ENCODE data around the gene DOCK2.
"Not testable (repeated sequence)": the region's sequence is repeated elsewhere in the genome, so short reads cannot be mapped to it uniquely, and the experiment has no call there.

DOCK2 gene

DNA sequence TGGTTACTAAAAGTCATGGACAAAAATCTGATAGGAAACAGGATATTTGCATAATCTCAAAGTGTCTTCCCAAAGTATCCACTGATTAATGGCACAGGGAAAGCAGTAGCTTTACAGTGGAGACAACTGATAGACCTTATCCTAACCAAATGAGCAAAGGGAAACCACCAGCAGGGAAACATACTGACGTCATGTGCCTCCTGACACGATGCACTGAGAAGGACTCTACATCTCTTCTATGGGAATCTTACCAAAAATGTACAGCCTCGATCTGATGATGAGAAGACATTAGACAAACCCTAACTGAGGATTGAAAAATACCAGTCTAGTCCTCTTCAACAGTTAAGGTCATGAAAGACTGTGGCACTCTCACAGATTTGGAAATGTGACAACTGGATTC is 177.0 kb downstream of the DOCK2 start:
- DNase-seq (ENCODE audit: low read depth, low spot score) = no peak

DNA sequence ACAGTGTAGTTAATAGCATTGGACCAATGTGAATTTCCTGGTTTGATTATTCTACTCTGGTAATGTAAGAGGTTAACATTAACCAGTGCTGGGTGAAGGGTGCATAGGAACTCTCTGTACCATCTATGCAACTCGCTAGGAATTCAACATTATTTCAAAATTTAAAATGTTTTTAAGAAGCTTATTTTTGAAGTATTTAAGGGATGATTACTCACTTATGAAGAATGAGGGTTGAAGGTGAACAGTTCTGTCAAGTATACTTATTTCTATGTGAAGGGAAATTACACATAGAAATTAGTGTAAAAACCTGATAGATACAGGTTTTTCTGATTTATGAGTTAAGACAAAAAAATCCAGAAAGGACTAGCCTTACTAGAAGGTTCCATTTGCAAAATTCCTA is 177.4 kb downstream of the DOCK2 start:
- no peak for DNase-seq (ENCODE audit: low read depth, low spot score)

DNA sequence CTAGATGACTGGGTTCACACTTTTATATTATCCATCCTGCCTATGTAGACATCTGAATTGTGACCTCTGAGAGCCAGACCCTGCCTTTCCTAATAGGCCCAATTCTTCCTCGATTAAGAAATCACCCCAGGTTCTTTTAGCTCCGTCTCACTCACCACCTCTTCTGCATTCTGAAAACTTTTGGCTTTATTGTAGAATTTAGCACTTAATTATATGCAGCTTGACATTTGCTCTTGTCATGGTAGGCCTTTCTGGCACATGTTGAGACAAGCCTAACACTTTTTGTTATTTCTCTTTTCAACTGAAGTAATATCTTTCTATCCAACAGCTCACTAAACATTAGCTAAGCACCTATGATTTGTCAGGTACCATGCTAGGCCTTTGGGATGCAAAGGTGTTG is 180.0 kb downstream of the DOCK2 start:
- no peak for DNase-seq (ENCODE audit: low read depth, low spot score)

DNA sequence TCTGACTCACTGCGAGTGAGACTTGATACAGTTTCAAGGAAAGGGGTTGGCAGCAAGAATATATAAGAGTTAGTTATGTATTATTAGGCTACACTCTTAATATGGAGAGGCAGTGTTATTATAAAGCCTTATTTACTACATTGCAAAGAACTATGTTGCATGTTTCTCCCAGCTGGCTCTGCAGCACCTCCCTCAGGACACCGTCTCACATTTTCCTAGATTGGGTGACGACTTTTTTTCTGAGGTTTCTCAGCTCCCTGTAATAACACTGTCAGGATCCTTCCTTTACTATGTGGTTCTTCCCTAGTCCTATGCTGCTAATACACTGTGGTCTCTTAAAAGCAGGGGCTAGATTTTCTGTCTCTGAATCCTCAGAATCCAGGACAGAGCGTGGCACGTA is 189.5 kb downstream of the DOCK2 start:
- DNase-seq (ENCODE audit: low read depth, low spot score) = no peak

DNA sequence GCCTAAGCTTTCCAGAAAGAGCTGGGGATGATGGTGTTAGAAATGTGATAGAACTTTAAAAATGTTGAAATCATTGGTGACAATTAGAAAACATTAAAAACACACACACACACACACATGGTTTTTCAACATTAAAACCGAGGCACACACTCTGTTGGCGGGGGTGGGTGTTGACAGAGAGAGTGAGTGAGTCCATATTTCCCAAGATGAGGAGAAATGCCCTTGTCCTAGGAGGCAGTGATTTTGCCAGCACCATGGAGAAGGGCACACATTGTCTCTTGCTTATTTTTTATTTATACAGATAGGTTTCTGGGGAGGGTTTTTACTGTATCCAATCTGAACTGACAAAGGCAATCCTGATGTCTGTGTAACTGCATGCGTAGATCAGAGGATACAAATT is 190.7 kb downstream of the DOCK2 start:
- DNase-seq (ENCODE audit: low read depth, low spot score) = no peak

DNA sequence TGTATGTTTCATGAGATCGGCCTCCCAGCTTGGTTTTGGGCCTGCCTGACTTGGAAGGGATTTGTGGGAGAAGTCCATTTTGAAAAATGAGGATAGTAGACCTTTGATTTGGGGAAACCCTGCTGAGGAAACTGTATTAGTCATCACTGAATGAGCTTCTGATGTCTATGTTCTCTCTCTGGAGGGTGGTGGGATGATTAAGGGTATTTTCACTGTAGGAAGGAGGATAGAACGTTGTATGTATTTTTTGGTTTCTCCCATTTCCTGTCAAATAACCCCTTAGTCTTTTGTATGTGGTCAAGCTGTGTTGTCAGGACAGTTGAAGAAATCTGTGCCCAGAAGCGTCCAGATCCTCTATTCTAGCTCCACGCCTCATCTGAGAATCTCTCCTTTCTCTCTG is 191.3 kb downstream of the DOCK2 start:
- no peak for DNase-seq (ENCODE audit: low read depth, low spot score)

DNA sequence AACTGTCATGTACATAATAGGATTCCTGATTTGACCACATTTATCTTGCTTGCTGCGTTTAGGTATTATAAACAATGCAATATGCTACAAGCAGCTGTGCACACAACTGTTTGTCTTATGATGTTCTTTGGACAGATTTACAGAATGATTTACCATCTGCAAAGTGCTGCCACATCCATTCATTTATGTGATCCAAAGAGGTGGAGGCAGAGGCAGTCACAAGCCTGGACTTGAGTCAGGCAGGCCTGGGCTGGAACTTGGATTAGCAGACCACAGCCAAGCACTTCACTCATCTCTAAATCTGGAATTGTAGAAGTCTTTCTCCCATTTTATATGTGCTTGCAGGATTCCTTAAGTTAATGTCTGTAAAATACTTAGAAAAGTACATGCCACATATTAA is 194.3 kb downstream of the DOCK2 start:
- DNase-seq (ENCODE audit: low read depth, low spot score) = no peak

DNA sequence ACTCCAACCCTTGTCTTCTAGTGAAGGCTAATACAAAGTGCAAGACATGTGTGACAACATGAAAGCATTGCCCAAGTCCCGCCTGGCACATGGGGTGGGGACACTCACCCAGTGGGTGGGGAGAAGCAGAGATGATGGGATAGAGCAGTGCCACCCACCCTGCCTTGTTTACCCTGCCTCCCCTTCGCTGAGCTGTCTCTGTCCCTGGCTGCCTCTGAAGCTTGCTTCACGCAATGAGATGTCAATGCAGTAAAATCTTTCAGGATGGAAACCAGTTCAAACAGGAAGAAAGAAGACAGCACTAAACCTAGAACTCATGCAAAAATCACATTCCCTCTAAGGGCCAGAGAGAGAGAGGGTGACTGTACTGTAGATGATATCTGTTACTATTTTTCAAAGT is 195.2 kb downstream of the DOCK2 start:
- no peak for DNase-seq (ENCODE audit: low read depth, low spot score)

DNA sequence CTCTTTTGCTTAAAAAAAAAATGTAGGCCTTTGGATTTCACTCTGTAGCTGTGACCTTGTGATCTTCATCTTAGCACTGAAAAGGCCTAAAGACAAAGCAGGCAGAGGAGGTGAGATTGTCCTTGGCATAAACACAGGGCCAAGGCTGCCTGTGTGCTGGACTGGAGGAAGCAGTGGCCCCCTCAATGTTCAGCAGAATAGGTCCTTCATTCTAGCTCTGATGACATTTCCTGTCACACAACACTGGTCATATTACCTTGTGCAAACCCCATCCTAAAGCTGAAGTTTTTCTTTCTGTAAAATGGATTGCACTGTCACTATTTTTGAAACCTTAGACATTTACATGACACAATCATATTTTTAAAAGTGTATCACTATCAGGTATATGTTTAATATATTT is 195.8 kb downstream of the DOCK2 start:
- DNase-seq (ENCODE audit: low read depth, low spot score) = no peak

DNA sequence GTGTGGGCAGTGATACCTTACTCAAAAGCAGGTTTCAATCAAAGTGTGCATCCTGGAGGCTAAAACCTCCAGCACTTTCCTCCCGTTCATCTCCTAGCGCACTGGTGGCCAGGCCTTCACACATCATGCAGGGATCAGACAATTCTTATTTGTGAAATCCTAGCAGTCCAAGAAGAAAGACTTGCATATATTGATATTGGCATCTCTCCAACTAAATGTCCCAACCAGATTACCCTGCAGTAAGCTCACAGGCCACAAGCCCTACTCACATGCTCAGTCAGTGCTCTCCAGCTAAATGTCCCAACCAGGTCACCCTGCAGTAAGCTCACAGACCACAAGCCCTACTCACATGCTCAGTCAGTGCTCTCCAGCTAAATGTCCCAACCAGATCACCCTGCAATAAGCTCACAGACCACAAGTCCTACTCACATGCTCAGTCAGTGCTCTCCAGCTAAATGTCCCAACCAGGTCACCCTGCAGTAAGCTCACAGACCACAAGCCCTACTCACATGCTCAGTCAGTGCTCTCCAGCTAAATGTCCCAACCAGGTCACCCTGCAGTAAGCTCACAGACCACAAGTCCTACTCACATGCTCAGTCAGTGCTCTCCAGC is 196.7 kb downstream of the DOCK2 start:
- DNase-seq (ENCODE audit: low read depth, low spot score) = not testable (repeated sequence)

DNA sequence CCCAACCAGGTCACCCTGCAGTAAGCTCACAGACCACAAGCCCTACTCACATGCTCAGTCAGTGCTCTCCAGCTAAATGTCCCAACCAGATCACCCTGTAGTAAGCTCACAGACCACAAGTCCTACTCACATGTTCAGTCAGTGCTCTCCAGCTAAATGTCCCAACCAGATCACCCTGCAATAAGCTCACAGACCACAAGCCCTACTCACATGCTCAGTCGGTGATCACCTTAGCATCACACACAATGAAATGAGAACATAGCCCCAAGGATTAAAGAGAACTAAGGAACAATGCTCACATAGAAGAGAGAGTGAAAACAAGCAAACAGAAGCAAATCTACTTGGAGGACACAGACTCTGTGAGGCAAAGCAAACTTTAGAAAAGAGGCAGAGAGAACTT is 197.5 kb downstream of the DOCK2 start:
- not testable (repeated sequence) for DNase-seq (ENCODE audit: low read depth, low spot score)

DNA sequence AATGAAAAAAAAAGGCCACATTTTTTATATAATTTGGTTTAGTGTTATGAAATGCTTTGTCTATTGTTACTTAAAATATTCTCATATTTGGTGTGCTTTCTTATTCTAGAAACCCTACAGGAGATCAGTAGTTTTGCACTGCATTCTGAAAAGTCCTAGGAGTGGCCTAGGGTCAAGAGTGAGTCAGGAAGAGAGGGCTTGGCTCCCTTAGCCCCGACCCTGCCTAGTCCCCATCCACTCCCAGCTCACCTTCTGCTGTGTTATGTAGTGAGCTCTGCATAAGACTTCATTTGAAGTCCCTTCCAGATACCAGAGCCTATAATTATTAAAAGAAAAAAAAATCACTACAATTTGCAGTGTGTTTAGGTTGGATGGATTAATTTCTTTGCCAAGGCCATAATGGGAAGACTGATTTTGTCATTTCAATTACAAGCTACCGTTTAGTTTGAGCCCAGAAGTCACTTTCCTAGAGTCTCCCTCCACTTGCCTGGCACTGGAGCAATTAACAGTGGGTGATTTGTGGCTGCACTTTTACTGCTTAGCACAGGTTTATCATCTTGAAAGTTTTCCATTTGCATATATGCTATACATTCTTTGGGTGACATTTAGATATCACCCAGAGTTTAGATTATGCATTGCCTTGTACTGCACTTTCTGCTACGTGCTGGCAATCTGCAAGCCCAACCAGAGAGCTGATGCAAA is 199.9 kb downstream of the DOCK2 start:
- no peak for DNase-seq (ENCODE audit: low read depth, low spot score)

DNA sequence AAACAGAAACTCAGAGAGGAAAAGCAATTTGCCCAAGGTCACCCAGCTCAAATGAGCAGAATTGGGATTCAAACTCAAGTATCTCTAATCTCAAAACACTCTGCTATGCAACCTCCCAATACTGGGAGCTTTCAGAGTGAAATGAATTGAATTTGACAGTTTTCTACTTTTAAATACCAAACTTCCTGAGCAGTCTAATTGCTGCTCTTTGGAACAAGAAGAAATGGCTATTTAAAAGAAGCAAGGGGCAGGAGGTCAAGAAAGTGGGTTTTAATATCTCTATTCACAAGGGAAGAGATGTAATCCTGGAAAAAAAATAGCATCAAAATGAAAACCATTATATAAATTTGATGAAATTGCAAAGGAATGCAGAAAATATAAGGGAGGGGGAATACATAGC is 200.6 kb downstream of the DOCK2 start:
- no peak for DNase-seq (ENCODE audit: low read depth, low spot score)

DNA sequence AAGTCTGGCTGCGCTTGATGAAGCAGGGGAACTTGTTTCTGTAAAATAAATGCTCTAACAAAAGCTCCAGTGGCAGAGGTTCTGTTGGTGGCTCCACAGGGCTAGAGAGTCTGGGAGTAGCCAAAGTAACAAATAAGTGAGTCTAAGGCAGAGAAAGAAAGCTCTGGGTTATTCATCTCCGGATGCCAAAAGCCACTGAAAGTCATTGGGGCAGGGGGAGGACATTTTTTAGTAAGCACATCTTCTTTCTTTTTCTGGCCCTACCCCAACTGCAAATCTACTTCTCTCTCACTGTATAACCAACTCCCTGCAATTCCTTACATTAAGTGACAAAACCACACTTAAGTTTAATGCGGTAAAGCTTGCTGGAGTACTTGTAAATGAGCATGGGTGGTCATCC is 201.6 kb downstream of the DOCK2 start:
- DNase-seq (ENCODE audit: low read depth, low spot score) = no peak

DNA sequence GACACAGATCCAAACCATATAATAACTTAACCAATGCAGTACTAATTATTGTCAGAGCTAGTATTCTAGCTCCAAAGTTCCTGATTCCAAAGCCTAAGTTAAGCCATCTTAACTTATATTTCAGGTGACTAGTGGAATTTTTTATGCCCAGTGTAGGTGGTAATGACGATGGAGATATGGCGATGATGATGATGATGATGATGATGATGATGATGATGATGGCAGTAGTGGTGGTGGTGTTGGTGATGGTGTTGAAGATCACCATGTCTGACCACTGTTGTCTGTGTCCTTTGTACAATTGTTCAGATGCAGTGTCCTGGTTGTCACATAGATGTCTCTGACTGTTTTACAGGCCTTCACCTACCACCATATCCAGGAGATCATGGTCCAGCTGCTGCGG is 203.3 kb downstream of the DOCK2 start:
- DNase-seq (ENCODE audit: low read depth, low spot score) = no peak

DNA sequence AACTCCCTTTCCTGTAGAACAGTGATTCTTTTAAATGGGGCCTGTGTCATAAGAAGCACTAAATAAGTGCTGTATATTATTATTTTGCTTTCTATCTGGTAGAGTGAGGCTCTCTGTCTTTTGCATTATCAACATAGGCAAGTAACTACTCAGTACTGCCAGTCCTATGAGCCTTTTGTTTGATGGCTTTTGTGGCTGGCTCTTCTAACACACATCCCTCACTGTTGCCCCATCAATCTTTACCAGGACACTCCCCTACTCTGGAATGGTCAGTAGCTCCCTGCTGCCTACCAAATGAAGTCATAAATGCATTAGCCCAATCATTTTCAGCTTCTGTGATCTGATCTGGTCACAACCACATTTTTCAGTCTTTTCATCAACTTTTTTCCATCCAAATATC is 205.6 kb downstream of the DOCK2 start:
- no peak for DNase-seq (ENCODE audit: low read depth, low spot score)

DNA sequence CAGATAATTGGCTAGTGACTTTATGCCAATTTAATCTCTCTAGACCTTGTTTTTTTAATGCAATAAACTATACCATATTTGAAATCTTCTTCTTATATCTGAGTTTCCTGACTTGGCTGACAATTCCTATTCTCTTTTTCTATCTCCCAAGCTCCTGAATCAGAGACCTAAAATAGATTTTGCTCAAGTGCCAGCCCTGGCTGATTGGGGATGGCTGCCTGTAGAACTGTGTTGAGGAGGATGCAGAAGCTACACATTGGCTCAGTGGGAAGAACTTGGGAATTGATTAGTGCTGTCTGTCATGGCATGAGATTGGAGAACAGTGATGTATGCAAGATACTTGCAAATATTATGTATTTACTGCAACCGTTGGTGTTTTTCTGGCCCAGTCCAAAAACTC is 210.4 kb downstream of the DOCK2 start:
- no peak for DNase-seq (ENCODE audit: low read depth, low spot score)

DNA sequence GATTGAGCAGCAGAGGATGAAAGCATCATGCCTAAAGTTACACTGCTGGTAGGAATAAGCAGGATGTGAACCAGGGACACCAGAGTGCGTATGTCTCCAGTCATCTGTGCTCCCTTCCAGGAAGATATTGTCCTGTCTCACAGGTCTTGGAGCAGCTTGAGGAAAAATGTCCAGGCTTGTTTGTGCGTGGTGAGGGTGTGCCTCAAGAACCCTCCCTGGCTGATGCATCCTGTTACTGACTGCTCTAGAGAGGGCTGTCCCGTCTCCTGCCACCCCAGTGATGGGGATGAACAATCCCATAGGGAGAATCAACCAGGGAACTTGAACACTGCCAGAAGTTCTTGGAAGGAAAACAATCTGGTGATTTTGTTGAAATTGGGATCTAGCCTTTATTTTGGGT is 211.2 kb downstream of the DOCK2 start:
- DNase-seq (ENCODE audit: low read depth, low spot score) = no peak

DNA sequence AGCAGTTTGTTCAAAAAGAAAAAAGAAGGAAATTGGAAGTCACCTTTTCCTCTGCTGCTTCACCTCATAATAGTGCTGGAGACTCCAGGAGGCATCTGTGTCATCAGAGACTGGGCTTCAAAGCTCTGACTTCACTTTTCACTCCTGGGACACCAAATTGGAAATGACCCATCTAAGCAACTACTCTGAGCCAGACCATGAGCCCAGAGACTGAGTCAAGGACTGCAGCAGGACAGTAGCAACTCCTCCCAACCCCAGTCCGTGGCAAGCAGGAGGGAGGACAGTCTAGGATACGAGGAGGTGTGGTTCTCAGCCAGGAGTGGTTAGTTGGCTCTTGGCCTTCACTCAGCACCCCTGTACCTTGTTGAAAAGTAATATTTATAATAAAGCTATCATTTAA is 211.7 kb downstream of the DOCK2 start:
- DNase-seq (ENCODE audit: low read depth, low spot score) = no peak

DNA sequence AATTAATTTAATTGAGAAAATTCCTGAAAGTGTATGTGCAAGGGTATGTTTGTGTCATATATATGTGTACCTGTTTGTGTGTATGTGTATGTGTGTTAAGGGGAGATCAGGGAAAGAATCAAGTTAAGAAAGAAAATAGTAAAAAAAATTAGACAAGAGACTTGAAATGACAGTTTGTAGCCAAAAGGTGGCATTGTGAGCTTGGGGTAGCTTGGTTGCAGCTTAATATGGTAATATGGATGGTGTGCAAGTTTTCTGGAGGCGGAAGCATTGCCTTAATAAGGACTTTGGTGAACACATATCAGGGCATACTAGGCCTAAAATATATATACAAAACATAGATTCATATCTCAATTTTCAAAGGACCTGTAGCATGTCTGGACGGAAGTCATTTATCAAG is 213.3 kb downstream of the DOCK2 start:
- no peak for DNase-seq (ENCODE audit: low read depth, low spot score)

DNA sequence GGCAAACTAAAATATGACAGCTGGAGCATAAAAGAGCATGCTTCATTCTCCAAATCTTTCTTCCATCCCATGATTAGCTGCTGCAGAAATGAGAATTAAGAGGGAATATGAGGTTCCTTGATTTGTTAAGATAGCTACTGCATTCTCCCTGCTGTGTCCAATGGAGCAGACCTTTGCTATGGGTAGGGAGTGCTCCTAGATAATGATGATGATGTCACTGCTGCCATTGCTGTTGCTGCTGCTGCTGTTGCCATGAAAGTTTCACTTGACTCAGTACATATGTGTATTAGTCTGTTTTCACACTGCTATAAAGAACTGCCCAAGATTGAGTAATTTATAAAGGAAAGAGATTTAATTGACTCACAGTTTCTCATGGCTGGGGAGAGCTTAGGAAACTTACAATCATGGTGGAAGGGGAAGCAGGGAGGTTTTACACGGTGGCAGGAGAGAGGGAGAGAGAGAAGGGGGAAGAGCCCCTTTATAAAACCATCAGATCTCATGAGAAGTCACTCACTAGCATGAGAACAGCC is 214.3 kb downstream of the DOCK2 start:
- no peak for DNase-seq (ENCODE audit: low read depth, low spot score)

DNA sequence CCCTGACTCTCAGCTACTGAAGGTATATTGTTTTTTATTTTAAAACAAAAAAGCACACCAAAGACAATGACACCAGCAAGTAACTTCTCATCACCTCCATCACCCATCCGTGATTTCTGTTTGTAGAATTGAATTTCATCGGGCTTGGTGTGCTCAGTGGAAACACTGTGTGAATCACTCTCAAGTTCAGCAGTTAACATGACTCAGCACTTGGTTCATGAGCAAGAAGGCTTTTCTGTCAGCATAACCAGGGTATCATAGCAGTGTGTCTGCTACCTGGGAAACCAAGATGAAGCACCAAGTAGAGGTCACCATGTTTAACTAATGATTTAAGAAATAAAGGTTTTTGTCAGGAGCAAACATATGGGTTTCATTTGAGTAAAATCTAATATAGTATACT is 219.5 kb downstream of the DOCK2 start:
- no peak for DNase-seq (ENCODE audit: low read depth, low spot score)

DNA sequence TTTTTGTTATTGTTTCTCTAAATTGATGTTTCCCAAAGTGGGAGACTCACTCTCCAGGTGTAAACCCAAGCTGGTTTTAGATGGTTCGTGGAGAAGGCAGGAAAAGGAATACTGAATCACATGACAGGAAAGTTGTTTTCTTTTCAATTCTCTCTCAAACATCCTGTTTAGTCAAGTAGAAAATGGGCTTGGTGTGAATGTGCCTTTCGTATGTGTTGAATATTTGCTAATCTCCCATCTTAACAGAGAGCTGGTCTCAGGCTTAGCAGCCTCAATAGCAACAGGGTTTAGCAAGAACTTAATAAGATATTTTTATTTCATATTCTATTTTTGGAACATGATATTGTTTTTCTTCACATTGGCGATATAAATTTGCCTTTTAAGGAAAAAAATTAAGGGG is 223.5 kb downstream of the DOCK2 start:
- no peak for DNase-seq (ENCODE audit: low read depth, low spot score)

DNA sequence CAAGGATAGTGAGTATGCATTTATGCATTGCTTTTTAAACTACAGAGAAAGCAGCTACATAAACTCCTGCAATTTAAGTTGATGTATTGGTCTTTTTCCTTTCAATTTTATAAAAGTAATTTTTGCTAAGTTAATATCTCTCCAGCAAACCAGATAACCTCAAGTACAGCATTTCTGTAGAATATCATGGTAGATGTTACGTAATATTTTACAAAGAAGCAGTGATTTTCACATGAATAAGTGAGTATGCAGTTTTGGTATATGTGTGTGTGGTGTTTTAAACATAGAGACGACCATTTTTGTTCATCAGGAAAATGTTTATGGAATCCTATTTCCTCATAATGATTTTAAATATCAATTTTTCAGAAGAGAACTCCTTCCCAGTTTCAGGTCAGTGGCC is 224.4 kb downstream of the DOCK2 start:
- no peak for DNase-seq (ENCODE audit: low read depth, low spot score)
